ENCODE data around the gene TTN. TPM values are rescaled to one million over a fixed set of nuclear protein-coding genes. Genes with fewer than 3 reads are reported as not detected.

The TTN gene
- total RNA-seq, 3 donors from 2014 or later: 2.9 to 23.4 (median 3.5) TPM

GRCh38 chr2:178508646-178509045, 298.6 kb downstream of the TTN start:
- TF ChIP-seq POLR2AphosphoS5 (IDR thresholded peaks at IDR 0.05) (no peak), POLR2A (IDR thresholded peaks at IDR 0.05) (no peak), CTCF (IDR thresholded peaks at IDR 0.05) (no peak)
- Histone ChIP-seq H3K27me3 (no peaks in the 10 kb centered on the region), H3K9me3 (no peaks in the 10 kb centered on the region), H3K36me3 (no peaks in the 10 kb centered on the region), H3K4me3 (no peak overlapping the region), H3K4me1 (no peaks in the 10 kb centered on the region), H3K27ac (no peak overlapping the region)
- DNase-seq (ENCODE audit: low spot score in 2 of 2): no peak
- intact Hi-C loops (cut with DNase I; ENCODE audit: low total_unique reads): no loop called here

GRCh38 chr2:178506949-178507348, 300.3 kb downstream of the TTN start:
- DNase-seq (ENCODE audit: low spot score in 2 of 2): no peak
- intact Hi-C loops (cut with DNase I; ENCODE audit: low total_unique reads): no loop called here
- H3K4me3 ChIP-seq: no peak overlapping the region
- H3K4me1 ChIP-seq: no peaks in the 10 kb centered on the region
- no peaks in the 10 kb centered on the region for H3K27me3 ChIP-seq
- H3K27ac ChIP-seq: no peak overlapping the region
- TF ChIP-seq CTCF (IDR thresholded peaks at IDR 0.05) (no peak), POLR2A (IDR thresholded peaks at IDR 0.05) (no peak), POLR2AphosphoS5 (IDR thresholded peaks at IDR 0.05) (no peak)
- H3K9me3 ChIP-seq: no peaks in the 10 kb centered on the region
- peaks cover 2% of the 10 kb centered on the region for H3K36me3 ChIP-seq

GRCh38 chr2:178506524-178506923, 300.7 kb downstream of the TTN start:
- intact Hi-C loops (cut with DNase I; ENCODE audit: low total_unique reads): no loop called here
- Histone ChIP-seq H3K9me3 (no peaks in the 10 kb centered on the region), H3K4me3 (no peak overlapping the region), H3K27ac (peak overlapping the region in 1 of 2 donors; percentile 69), H3K36me3 (peaks cover 4% of the 10 kb centered on the region), H3K4me1 (no peaks in the 10 kb centered on the region), H3K27me3 (no peaks in the 10 kb centered on the region)
- TF ChIP-seq CTCF (IDR thresholded peaks at IDR 0.05) (no peak), POLR2A (IDR thresholded peaks at IDR 0.05) (no peak), POLR2AphosphoS5 (IDR thresholded peaks at IDR 0.05) (no peak)
- no peak for DNase-seq (ENCODE audit: low spot score in 2 of 2)

- Histone ChIP-seq H3K36me3 (peaks cover 4% of the 10 kb centered on the region), H3K4me3 (no peak overlapping the region), H3K4me1 (no peaks in the 10 kb centered on the region), H3K27me3 (no peaks in the 10 kb centered on the region), H3K9me3 (no peaks in the 10 kb centered on the region), H3K27ac (peak overlapping the region in 1 of 2 donors; percentile 69)
- DNase-seq (ENCODE audit: low spot score in 2 of 2): no peak
- intact Hi-C loops (cut with DNase I; ENCODE audit: low total_unique reads): no loop called here
- no peak for TF ChIP-seq POLR2A (IDR thresholded peaks at IDR 0.05)
- no peak for TF ChIP-seq CTCF (IDR thresholded peaks at IDR 0.05)
- TF ChIP-seq POLR2AphosphoS5 (IDR thresholded peaks at IDR 0.05): no peak
Measured at GRCh38 chr2:178506101-178506500, 301.1 kb downstream of the TTN start.

GRCh38 chr2:178502751-178503150, 304.5 kb downstream of the TTN start:
- Histone ChIP-seq H3K4me3 (no peak overlapping the region), H3K4me1 (no peaks in the 10 kb centered on the region), H3K36me3 (peaks cover 11% of the 10 kb centered on the region), H3K9me3 (no peaks in the 10 kb centered on the region), H3K27ac (no peak overlapping the region), H3K27me3 (no peaks in the 10 kb centered on the region)
- TF ChIP-seq CTCF (IDR thresholded peaks at IDR 0.05) (no peak), POLR2A (IDR thresholded peaks at IDR 0.05) (no peak), POLR2AphosphoS5 (IDR thresholded peaks at IDR 0.05) (no peak)
- intact Hi-C loops (cut with DNase I; ENCODE audit: low total_unique reads): no loop called here
- no peak for DNase-seq (ENCODE audit: low spot score in 2 of 2)

All from breast epithelium (tissue), 4 donors.